ENCODE results near the gene CST4. TPM values are rescaled to one million over a fixed set of nuclear protein-coding genes. Genes with fewer than 3 reads are reported as not detected.
"Not testable (repeated sequence)": the region's sequence is repeated elsewhere in the genome, so short reads cannot be mapped to it uniquely, and the experiment has no call there.

Gene CST4
- total RNA-seq, 1 donor from 2014 or later: not detected

GRCh38 chr20:23721962-23722361 is 33.1 kb upstream of the CST4 start:
- no peaks in the 10 kb centered on the region for H3K36me3 ChIP-seq (ENCODE audit: control insufficient read depth, insufficient read depth, low read length)
- H3K4me3 ChIP-seq (ENCODE audit: low read depth, low read length): no peak overlapping the region
- no peaks in the 10 kb centered on the region for H3K27me3 ChIP-seq (ENCODE audit: control insufficient read depth, insufficient read depth, low read length)
- DNase-seq (ENCODE audit: low read depth): no peak
- TF ChIP-seq, protein P1, sequence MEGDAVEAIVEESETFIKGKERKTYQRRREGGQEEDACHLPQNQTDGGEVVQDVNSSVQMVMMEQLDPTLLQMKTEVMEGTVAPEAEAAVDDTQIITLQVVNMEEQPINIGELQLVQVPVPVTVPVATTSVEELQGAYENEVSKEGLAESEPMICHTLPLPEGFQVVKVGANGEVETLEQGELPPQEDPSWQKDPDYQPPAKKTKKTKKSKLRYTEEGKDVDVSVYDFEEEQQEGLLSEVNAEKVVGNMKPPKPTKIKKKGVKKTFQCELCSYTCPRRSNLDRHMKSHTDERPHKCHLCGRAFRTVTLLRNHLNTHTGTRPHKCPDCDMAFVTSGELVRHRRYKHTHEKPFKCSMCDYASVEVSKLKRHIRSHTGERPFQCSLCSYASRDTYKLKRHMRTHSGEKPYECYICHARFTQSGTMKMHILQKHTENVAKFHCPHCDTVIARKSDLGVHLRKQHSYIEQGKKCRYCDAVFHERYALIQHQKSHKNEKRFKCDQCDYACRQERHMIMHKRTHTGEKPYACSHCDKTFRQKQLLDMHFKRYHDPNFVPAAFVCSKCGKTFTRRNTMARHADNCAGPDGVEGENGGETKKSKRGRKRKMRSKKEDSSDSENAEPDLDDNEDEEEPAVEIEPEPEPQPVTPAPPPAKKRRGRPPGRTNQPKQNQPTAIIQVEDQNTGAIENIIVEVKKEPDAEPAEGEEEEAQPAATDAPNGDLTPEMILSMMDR (IDR thresholded peaks at IDR 0.05; ENCODE audit: insufficient read depth, low read length, poor library complexity, severe bottlenecking): no peak

GRCh38 chr20:23719351-23719750 is 30.5 kb upstream of the CST4 start:
- not testable (repeated sequence) for H3K4me3 ChIP-seq (ENCODE audit: low read depth, low read length); H3K36me3 ChIP-seq (ENCODE audit: control insufficient read depth, insufficient read depth, low read length); H3K27me3 ChIP-seq (ENCODE audit: control insufficient read depth, insufficient read depth, low read length); DNase-seq (ENCODE audit: low read depth)

- not testable (repeated sequence) for H3K4me3 ChIP-seq (ENCODE audit: low read depth, low read length); H3K27me3 ChIP-seq (ENCODE audit: control insufficient read depth, insufficient read depth, low read length); H3K36me3 ChIP-seq (ENCODE audit: control insufficient read depth, insufficient read depth, low read length); DNase-seq (ENCODE audit: low read depth)
Measured at GRCh38 chr20:23711778-23712177, 22.9 kb upstream of the CST4 start.

GRCh38 chr20:23710771-23711170 is 21.9 kb upstream of the CST4 start:
- TF ChIP-seq, protein P1 (IDR thresholded peaks at IDR 0.05; ENCODE audit: insufficient read depth, low read length, poor library complexity, severe bottlenecking): no peak
- DNase-seq (ENCODE audit: low read depth): no peak
- H3K36me3 ChIP-seq (ENCODE audit: control insufficient read depth, insufficient read depth, low read length): no peaks in the 10 kb centered on the region
- no peak overlapping the region for H3K4me3 ChIP-seq (ENCODE audit: low read depth, low read length)
- no peaks in the 10 kb centered on the region for H3K27me3 ChIP-seq (ENCODE audit: control insufficient read depth, insufficient read depth, low read length)

GRCh38 chr20:23705895-23706294 is 17.1 kb upstream of the CST4 start:
- no peaks in the 10 kb centered on the region for H3K36me3 ChIP-seq (ENCODE audit: control insufficient read depth, insufficient read depth, low read length)
- no peaks in the 10 kb centered on the region for H3K27me3 ChIP-seq (ENCODE audit: control insufficient read depth, insufficient read depth, low read length)
- H3K4me3 ChIP-seq (ENCODE audit: low read depth, low read length): no peak overlapping the region
- TF ChIP-seq, protein P1 (IDR thresholded peaks at IDR 0.05; ENCODE audit: insufficient read depth, low read length, poor library complexity, severe bottlenecking): no peak
- no peak for DNase-seq (ENCODE audit: low read depth)

- Histone ChIP-seq H3K4me3 (ENCODE audit: low read depth, low read length) (no peak overlapping the region), H3K36me3 (ENCODE audit: control insufficient read depth, insufficient read depth, low read length) (no peaks in the 10 kb centered on the region), H3K27me3 (ENCODE audit: control insufficient read depth, insufficient read depth, low read length) (no peaks in the 10 kb centered on the region)
- no peak for DNase-seq (ENCODE audit: low read depth)
- TF ChIP-seq, protein P1 (IDR thresholded peaks at IDR 0.05; ENCODE audit: insufficient read depth, low read length, poor library complexity, severe bottlenecking): no peak
Measured at GRCh38 chr20:23702021-23702420, 13.2 kb upstream of the CST4 start.

DNA sequence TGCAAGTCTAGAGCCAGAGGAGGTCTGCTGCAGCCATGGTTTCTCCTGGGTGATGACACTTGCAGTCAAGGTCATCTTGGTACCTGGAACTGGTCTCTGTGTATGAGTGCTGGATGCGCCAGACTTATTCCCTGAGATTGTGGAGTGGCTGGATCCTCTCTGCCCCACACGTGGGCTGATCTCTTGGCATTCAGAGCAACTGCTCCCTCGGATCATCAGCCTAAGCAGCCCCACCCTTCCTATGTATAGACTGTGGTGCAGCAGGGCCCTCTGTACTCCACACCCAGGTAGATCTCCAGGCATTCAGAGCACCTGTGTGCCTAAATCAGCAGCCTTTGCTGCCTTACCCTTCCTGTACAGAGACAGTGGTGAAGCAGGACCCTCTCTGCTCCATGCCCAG is 12.1 kb upstream of the CST4 start:
- TF ChIP-seq, protein P1 (IDR thresholded peaks at IDR 0.05; ENCODE audit: insufficient read depth, low read length, poor library complexity, severe bottlenecking): no peak
- Histone ChIP-seq H3K36me3 (ENCODE audit: control insufficient read depth, insufficient read depth, low read length) (no peaks in the 10 kb centered on the region), H3K4me3 (ENCODE audit: low read depth, low read length) (no peak overlapping the region), H3K27me3 (ENCODE audit: control insufficient read depth, insufficient read depth, low read length) (no peaks in the 10 kb centered on the region)
- DNase-seq (ENCODE audit: low read depth): no peak
